HepG2 (cell line): ENCODE measurements around the gene UCHL3. TPM values are rescaled to one million over a fixed set of nuclear protein-coding genes. Genes with fewer than 3 reads are reported as not detected.

Source experiments
- ADNP ChIP-seq: sonication (generic); formaldehyde crosslinking; IDR thresholded peaks from 2 replicates; pipeline ENCODE4 v1.4.0; 2020; ENCODE audit warnings: missing genetic modification reagents
- GTF2F1 ChIP-seq: fragments of 150-350 bp; IDR thresholded peaks from 2 replicates; pipeline ENCODE4 v1.6.1; 2014; ENCODE audit warnings: low read length
- HHEX ChIP-seq: IDR thresholded peaks from 2 replicates; pipeline ENCODE4 v1.6.1; 2016; ENCODE audit warnings: control low read depth
- ISX ChIP-seq: sonication (generic); formaldehyde crosslinking; conservative IDR thresholded peaks from 2 replicates; pipeline ENCODE4 v1.5.0; 2020; ENCODE audit warnings: missing genetic modification reagents
- MTA1 ChIP-seq: sonication (generic); formaldehyde crosslinking; IDR thresholded peaks from 2 replicates; pipeline ENCODE4 v1.4.0; 2020; ENCODE audit warnings: missing genetic modification reagents, mild to moderate bottlenecking, borderline replicate concordance
- RFX5 ChIP-seq: IDR thresholded peaks from 2 replicates; pipeline ENCODE4 v1.6.1; 2011; ENCODE audit warnings: low read depth, low read length, improper control_type of control experiment
- RORA ChIP-seq: sonication (generic); formaldehyde crosslinking; IDR thresholded peaks from 2 replicates; pipeline ENCODE4 v1.5.0; 2020; ENCODE audit warnings: mild to moderate bottlenecking, missing genetic modification reagents, moderate library complexity
- SKI ChIP-seq: fragments of 450-650 bp; IDR thresholded peaks from one replicate; pipeline ENCODE4 v1.6.1; 2018; ENCODE audit warnings: mild to moderate bottlenecking; ENCODE audit not compliant: partially characterized antibody
- ZBTB3 ChIP-seq: sonication (generic); formaldehyde crosslinking; IDR thresholded peaks from 2 replicates; pipeline ENCODE4 v1.4.0; 2020; ENCODE audit warnings: low read depth, mild to moderate bottlenecking, moderate library complexity, missing genetic modification reagents, borderline replicate concordance
- ZBTB33 ChIP-seq: sonication (generic); formaldehyde crosslinking; IDR thresholded peaks from 2 replicates; pipeline ENCODE4 v1.4.0; 2020; ENCODE audit warnings: missing genetic modification reagents
- ZNF33B ChIP-seq: sonication (generic); formaldehyde crosslinking; IDR thresholded peaks from 2 replicates; pipeline ENCODE4 v1.5.1; 2020; ENCODE audit warnings: mild to moderate bottlenecking, missing genetic modification reagents
- ZNF550 ChIP-seq: sonication (generic); formaldehyde crosslinking; IDR thresholded peaks from 2 replicates; pipeline ENCODE4 v1.4.0; 2020; ENCODE audit warnings: mild to moderate bottlenecking, missing genetic modification reagents, borderline replicate concordance
- ZNF577 ChIP-seq: sonication (generic); formaldehyde crosslinking; IDR thresholded peaks from 2 replicates; pipeline ENCODE4 v1.4.0; 2020; ENCODE audit warnings: mild to moderate bottlenecking, low read depth, missing genetic modification reagents, borderline replicate concordance
- ZNF589 ChIP-seq: sonication (generic); formaldehyde crosslinking; conservative IDR thresholded peaks from 2 replicates; pipeline ENCODE4 v1.8.0; 2022; ENCODE audit warnings: mild to moderate bottlenecking, moderate library complexity, missing genetic modification reagents
- ZNF616 ChIP-seq: sonication (generic); formaldehyde crosslinking; IDR thresholded peaks from 2 replicates; pipeline ENCODE4 v1.5.0; 2020; ENCODE audit warnings: low read depth, mild to moderate bottlenecking, missing genetic modification reagents
- ZNF713 ChIP-seq: sonication (generic); formaldehyde crosslinking; IDR thresholded peaks from 2 replicates; pipeline ENCODE4 v1.4.0; 2020; ENCODE audit warnings: mild to moderate bottlenecking, missing genetic modification reagents
- ZSCAN9 ChIP-seq: IDR thresholded peaks from 2 replicates; pipeline ENCODE4 v1.6.1; 2016; ENCODE audit warnings: borderline replicate concordance
- polyA plus RNA-seq, 8 experiments: library from polyadenylated mRNA; depleted of rRNA in 3 of 8; stranded (reverse) in 7 of 8; unstranded in 1 of 8; fragments of >200 nt; fragmentation: Illumina TruSeq in 4 of 8; extraction: Trizol in 4 of 8; gene quantifications; 2 replicates each; pipeline versions ENCODE4 v1.2.1 to v1.2.3, GENCODE V29; 2011 to 2016; ENCODE audit warnings: low read depth in 4 of 8, missing spikeins in 1 of 8, mixed read lengths in 1 of 8; ENCODE audit not compliant: insufficient read depth in 1 of 8
- total RNA-seq, 5 experiments: library from RNA; depleted of rRNA; stranded (reverse); fragments of >200 nt; fragmentation: Illumina TruSeq; extraction: Trizol; gene quantifications; 2 replicates each; pipeline ENCODE4 v1.2.3, GENCODE V29; 2016; ENCODE audit warnings: low read depth in 1 of 5
- TF ChIP-seq, protein P1 (sequence below), 2 experiments: sonication (generic) in 1 of 2; formaldehyde crosslinking in 1 of 2; IDR thresholded peaks; 2 replicates each; pipeline versions ENCODE4 v1.6.1 to v1.9.0; 2014 to 2022; ENCODE audit warnings: antibody characterized with exemption in 1 of 2, borderline replicate concordance in 1 of 2, inconsistent platforms in 1 of 2, low read depth in 1 of 2, missing genetic modification reagents in 1 of 2
- TF ChIP-seq, protein P2 (sequence below): IDR thresholded peaks from 2 replicates; pipeline ENCODE4 v1.6.1; 2016
- TF ChIP-seq, protein P3 (sequence below): sonication (generic); formaldehyde crosslinking; IDR thresholded peaks from 2 replicates; pipeline ENCODE4 v1.5.0; 2020; ENCODE audit warnings: missing genetic modification reagents

Gene UCHL3
- total and polyA plus RNA-seq, 2 of the 13 experiments (the other 11 are each of a cell fraction or from before 2014, with no cell fraction given): 36.2 to 93.3 TPM

GRCh38 chr13:75635101-75635827 lies 85.7 kb downstream of the UCHL3 start (continued):
- TF ChIP-seq, protein P1, sequence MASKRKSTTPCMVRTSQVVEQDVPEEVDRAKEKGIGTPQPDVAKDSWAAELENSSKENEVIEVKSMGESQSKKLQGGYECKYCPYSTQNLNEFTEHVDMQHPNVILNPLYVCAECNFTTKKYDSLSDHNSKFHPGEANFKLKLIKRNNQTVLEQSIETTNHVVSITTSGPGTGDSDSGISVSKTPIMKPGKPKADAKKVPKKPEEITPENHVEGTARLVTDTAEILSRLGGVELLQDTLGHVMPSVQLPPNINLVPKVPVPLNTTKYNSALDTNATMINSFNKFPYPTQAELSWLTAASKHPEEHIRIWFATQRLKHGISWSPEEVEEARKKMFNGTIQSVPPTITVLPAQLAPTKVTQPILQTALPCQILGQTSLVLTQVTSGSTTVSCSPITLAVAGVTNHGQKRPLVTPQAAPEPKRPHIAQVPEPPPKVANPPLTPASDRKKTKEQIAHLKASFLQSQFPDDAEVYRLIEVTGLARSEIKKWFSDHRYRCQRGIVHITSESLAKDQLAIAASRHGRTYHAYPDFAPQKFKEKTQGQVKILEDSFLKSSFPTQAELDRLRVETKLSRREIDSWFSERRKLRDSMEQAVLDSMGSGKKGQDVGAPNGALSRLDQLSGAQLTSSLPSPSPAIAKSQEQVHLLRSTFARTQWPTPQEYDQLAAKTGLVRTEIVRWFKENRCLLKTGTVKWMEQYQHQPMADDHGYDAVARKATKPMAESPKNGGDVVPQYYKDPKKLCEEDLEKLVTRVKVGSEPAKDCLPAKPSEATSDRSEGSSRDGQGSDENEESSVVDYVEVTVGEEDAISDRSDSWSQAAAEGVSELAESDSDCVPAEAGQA (IDR thresholded peaks at IDR 0.05; ENCODE audit: low read depth): no peak
- TF ChIP-seq, protein P1 (CRISPR knock-in tag; IDR thresholded peaks at IDR 0.05; ENCODE audit: borderline replicate concordance): peak; percentile 66
- TF ChIP-seq RFX5 (no peak), MTA1 (CRISPR knock-in tag) (peak; percentile 63; the same call in 1 of the 2 replicates), ZNF616 (CRISPR knock-in tag) (0 out of 2 replicates have a peak, but pooled peaks have one; percentile 51), ZNF550 (CRISPR knock-in tag) (no peak), ZNF33B (no peak), ZBTB33 (peak; percentile 86; the same call in 1 of the 2 replicates), ZNF589 (CRISPR knock-in tag) (peak; percentile 58; the same call in 1 of the 2 replicates), SKI (no peak), ZNF713 (no peak), HHEX (CRISPR knock-in tag) (no peak), RORA (CRISPR knock-in tag) (no peak), ADNP (CRISPR knock-in tag) (no peak), ZBTB3 (CRISPR knock-in tag) (no peak), ZNF577 (CRISPR knock-in tag) (no peak), ISX (no peak), ZSCAN9 (CRISPR knock-in tag) (no peak), GTF2F1 (no peak)
- TF ChIP-seq, protein P2, sequence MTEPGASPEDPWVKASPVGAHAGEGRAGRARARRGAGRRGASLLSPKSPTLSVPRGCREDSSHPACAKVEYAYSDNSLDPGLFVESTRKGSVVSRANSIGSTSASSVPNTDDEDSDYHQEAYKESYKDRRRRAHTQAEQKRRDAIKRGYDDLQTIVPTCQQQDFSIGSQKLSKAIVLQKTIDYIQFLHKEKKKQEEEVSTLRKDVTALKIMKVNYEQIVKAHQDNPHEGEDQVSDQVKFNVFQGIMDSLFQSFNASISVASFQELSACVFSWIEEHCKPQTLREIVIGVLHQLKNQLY (CRISPR knock-in tag): no peak; the same call in 1 of the 2 replicates
- TF ChIP-seq, protein P3, sequence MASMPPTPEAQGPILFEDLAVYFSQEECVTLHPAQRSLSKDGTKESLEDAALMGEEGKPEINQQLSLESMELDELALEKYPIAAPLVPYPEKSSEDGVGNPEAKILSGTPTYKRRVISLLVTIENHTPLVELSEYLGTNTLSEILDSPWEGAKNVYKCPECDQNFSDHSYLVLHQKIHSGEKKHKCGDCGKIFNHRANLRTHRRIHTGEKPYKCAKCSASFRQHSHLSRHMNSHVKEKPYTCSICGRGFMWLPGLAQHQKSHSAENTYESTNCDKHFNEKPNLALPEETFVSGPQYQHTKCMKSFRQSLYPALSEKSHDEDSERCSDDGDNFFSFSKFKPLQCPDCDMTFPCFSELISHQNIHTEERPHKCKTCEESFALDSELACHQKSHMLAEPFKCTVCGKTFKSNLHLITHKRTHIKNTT (CRISPR knock-in tag): no peak
